ENCODE data around the gene AATF. TPM values are rescaled to one million over a fixed set of nuclear protein-coding genes. Genes with fewer than 3 reads are reported as not detected.

Gene AATF
- polyA plus RNA-seq, 3 donors = 24.3 to 57.9 (median 41.1) TPM

- H3K4me3 Mint-ChIP-seq = no peak overlapping the region
- no peak overlapping the region for H3K4me2 ChIP-seq (replicated peaks; ENCODE audit: extremely low read depth, low read length, poor library complexity, severe bottlenecking)
Observed at GRCh38 chr17:37092071-37092470, 143.3 kb downstream of the AATF start.

GRCh38 chr17:37092701-37093100 is 143.9 kb downstream of the AATF start:
- Histone ChIP-seq H3K4me2 (replicated peaks; ENCODE audit: extremely low read depth, low read length, poor library complexity, severe bottlenecking) (no peak overlapping the region), H3K36me3 (replicated peaks in 1 of 2; ENCODE audit: control insufficient read depth in 1 of 2, insufficient read depth in 2 of 2, low read length in 2 of 2) (peaks cover 14 to 32% of the 10 kb centered on the region in 2 donors), H3K79me2 (ENCODE audit: insufficient read depth, low read length) (no peaks in the 10 kb centered on the region), H2AFZ (ENCODE audit: insufficient read depth, low read depth, low read length, poor library complexity, severe bottlenecking) (no peak overlapping the region), H3K9ac (ENCODE audit: insufficient read depth, low read length, poor library complexity, severe bottlenecking) (no peak overlapping the region), H3K4me1 (ENCODE audit: control insufficient read depth in 1 of 2, insufficient read depth in 2 of 2, low read length in 2 of 2) (peaks cover 18 to 21% of the 10 kb centered on the region in 2 donors), H3K27me3 (ENCODE audit: control insufficient read depth in 2 of 2, insufficient read depth in 2 of 2, low read length in 2 of 2) (no peaks in the 10 kb centered on the region), H3K9me3 (replicated peaks in 1 of 2; ENCODE audit: control insufficient read depth in 1 of 2, insufficient read depth in 1 of 2, low read length in 2 of 2) (no peaks in the 10 kb centered on the region), H3K4me3 (replicated peaks in 1 of 3; ENCODE audit: low read depth in 2 of 3, low read length in 3 of 3) (no peak overlapping the region), H4K20me1 (ENCODE audit: insufficient read depth, low read length) (no peaks in the 10 kb centered on the region), H3K27ac (ENCODE audit: low read depth in 1 of 2, low read length in 2 of 2) (no peak overlapping the region)
- Mint-ChIP-seq H3K9me3 (no peaks in the 10 kb centered on the region), H3K4me1 (peaks cover 23% of the 10 kb centered on the region), H3K27ac (no peak overlapping the region), H3K36me3 (peaks cover 37 to 47% of the 10 kb centered on the region in 2 donors), H3K4me3 (no peak overlapping the region), H3K27me3 (ENCODE audit: low read depth in 3 of 3) (peaks cover 0 to 4% (median 3%) of the 10 kb centered on the region in 3 donors)
- intact Hi-C loops (cut with micrococcal nuclease) = no loop called here
- TF ChIP-seq CTCF (IDR thresholded peaks at IDR 0.05) = no peak
- no peak for DNase-seq

More at GRCh38 chr17:37092071-37092470, 143.3 kb downstream of the AATF start:
- Mint-ChIP-seq H3K9me3 (no peaks in the 10 kb centered on the region), H3K4me1 (peaks cover 23% of the 10 kb centered on the region), H3K27me3 (ENCODE audit: low read depth in 3 of 3) (peaks cover 0 to 4% (median 3%) of the 10 kb centered on the region in 3 donors), H3K36me3 (peaks cover 39 to 49% of the 10 kb centered on the region in 2 donors), H3K27ac (no peak overlapping the region)
- intact Hi-C loops (cut with micrococcal nuclease) = no loop called here
- WGBS (ENCODE audit: insufficient coverage) = no CpG with 5 or more reads among the region's 2 CpGs
- H3K79me2 ChIP-seq (ENCODE audit: insufficient read depth, low read length) = no peaks in the 10 kb centered on the region
- no peak for DNase-seq
- TF ChIP-seq CTCF (IDR thresholded peaks at IDR 0.05) = no peak
- no peaks in the 10 kb centered on the region for H4K20me1 ChIP-seq (ENCODE audit: insufficient read depth, low read length)
- H3K4me3 ChIP-seq (replicated peaks in 1 of 3; ENCODE audit: low read depth in 2 of 3, low read length in 3 of 3) = no peak overlapping the region
- H3K27me3 ChIP-seq (ENCODE audit: control insufficient read depth in 2 of 2, insufficient read depth in 2 of 2, low read length in 2 of 2) = no peaks in the 10 kb centered on the region
- peaks cover 14 to 31% of the 10 kb centered on the region in 2 donors for H3K36me3 ChIP-seq (replicated peaks in 1 of 2; ENCODE audit: control insufficient read depth in 1 of 2, insufficient read depth in 2 of 2, low read length in 2 of 2)
- H3K27ac ChIP-seq (ENCODE audit: low read depth in 1 of 2, low read length in 2 of 2) = no peak overlapping the region
- H3K4me1 ChIP-seq (ENCODE audit: control insufficient read depth in 1 of 2, insufficient read depth in 2 of 2, low read length in 2 of 2) = peaks cover 18 to 21% of the 10 kb centered on the region in 2 donors
- H3K9me3 ChIP-seq (replicated peaks in 1 of 2; ENCODE audit: control insufficient read depth in 1 of 2, insufficient read depth in 1 of 2, low read length in 2 of 2) = no peaks in the 10 kb centered on the region
- no peak overlapping the region for H3K9ac ChIP-seq (ENCODE audit: insufficient read depth, low read length, poor library complexity, severe bottlenecking)
- H2AFZ ChIP-seq (ENCODE audit: insufficient read depth, low read depth, low read length, poor library complexity, severe bottlenecking) = no peak overlapping the region
